ENCODE data around the gene XPNPEP3. TPM values are rescaled to one million over a fixed set of nuclear protein-coding genes. Genes with fewer than 3 reads are reported as not detected.
"Not testable (repeated sequence)": the region's sequence is repeated elsewhere in the genome, so short reads cannot be mapped to it uniquely, and the experiment has no call there.

Gene XPNPEP3
- total RNA-seq, 1 donor, result 15.6 TPM

DNA sequence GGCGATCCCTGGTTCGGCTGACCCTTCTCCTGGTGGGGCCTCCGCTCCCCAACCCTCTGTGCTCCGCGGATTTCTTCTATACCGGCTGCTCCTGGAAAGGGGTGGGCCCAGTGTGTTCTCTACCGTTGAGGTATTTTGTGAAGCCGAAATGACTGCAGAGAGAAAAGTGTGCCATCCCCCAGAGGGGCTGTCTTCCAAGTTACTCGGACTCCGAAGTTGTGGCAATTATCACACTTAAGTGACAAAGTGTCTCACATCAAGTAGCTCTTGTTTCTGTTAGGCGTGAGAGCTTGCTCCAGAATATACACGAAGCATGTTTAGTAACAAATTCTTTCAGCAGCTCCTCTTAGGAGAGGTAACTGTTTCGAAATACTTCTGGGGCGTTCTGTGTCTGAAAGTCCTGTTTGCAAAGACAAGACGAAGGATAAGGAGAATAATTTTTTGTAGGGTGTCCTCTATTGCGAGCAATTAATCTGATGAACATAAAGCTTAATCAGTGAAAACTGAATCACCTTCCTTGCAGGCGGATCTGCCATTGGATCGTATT, 434 bp downstream of the XPNPEP3 start:
- H3K27ac ChIP-seq (ENCODE audit: low read depth, low read length), result peak overlapping the region; percentile 97
- peaks cover 39% of the 10 kb centered on the region for H3K4me1 ChIP-seq (ENCODE audit: insufficient read depth, low read length)
- H4K20me1 ChIP-seq (ENCODE audit: insufficient read depth, low read length), result peaks cover 13% of the 10 kb centered on the region
- peak overlapping the region; percentile 95 for H2AFZ ChIP-seq (ENCODE audit: low read length)
- no peaks in the 10 kb centered on the region for H3K9me3 ChIP-seq (ENCODE audit: low read depth, low read length)
- peak overlapping the region; percentile 98 for H3K4me2 ChIP-seq (ENCODE audit: insufficient read depth, low read length)
- H3K36me3 ChIP-seq (ENCODE audit: insufficient read depth, low read length), result peaks cover 8% of the 10 kb centered on the region
- H3K79me2 ChIP-seq (ENCODE audit: insufficient read depth, low read length), result peaks cover 94% of the 10 kb centered on the region
- H3K27me3 ChIP-seq (ENCODE audit: insufficient read depth, low read length), result no peaks in the 10 kb centered on the region
- H3K4me3 ChIP-seq (ENCODE audit: insufficient read depth, low read length), result peak overlapping the region; percentile 98
- TF ChIP-seq, protein P1, sequence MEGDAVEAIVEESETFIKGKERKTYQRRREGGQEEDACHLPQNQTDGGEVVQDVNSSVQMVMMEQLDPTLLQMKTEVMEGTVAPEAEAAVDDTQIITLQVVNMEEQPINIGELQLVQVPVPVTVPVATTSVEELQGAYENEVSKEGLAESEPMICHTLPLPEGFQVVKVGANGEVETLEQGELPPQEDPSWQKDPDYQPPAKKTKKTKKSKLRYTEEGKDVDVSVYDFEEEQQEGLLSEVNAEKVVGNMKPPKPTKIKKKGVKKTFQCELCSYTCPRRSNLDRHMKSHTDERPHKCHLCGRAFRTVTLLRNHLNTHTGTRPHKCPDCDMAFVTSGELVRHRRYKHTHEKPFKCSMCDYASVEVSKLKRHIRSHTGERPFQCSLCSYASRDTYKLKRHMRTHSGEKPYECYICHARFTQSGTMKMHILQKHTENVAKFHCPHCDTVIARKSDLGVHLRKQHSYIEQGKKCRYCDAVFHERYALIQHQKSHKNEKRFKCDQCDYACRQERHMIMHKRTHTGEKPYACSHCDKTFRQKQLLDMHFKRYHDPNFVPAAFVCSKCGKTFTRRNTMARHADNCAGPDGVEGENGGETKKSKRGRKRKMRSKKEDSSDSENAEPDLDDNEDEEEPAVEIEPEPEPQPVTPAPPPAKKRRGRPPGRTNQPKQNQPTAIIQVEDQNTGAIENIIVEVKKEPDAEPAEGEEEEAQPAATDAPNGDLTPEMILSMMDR (IDR thresholded peaks at IDR 0.05; ENCODE audit: extremely low read depth, low read depth, low read length), result no peak
- no peak for DNase-seq (ENCODE audit: insufficient read length, low spot score, missing footprints)

DNA sequence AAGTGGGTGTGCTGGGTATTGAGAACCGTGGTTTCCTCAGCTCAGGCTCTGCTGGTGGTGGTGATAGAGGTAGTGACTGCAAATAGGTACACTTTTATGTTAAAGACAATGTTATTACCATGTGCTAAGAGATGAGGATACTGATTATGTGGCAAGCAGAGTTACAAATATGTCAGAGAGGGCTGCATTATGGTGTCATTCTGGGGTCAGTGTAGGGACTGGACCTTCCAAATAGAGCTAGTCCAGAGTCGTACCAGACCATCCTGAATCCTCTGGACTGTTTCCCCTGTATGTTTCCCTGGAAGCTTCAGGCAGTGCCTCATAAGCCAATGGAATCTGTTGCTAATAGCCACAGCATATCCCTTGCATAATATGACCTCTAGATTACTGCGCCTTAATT, 5.1 kb downstream of the XPNPEP3 start, which contains the start of gene DNAJB7:
Gene DNAJB7 (minus strand): TSS at position 101 of the 400 bp plus-strand sequence. CDS start 119 bp downstream, outside the sequence.
- Histone ChIP-seq H3K4me2 (ENCODE audit: insufficient read depth, low read length) (no peak within 1 kb of the TSS), H4K20me1 (ENCODE audit: insufficient read depth, low read length) (no peaks in the 10 kb centered on the region), H3K4me1 (ENCODE audit: insufficient read depth, low read length) (peaks cover 14% of the 10 kb centered on the region), H3K27me3 (ENCODE audit: insufficient read depth, low read length) (no peaks in the 10 kb centered on the region), H3K36me3 (ENCODE audit: insufficient read depth, low read length) (peaks cover 14% of the 10 kb centered on the region), H3K27ac (ENCODE audit: low read depth, low read length) (no peak within 1 kb of the TSS), H3K79me2 (ENCODE audit: insufficient read depth, low read length) (peaks cover 97% of the 10 kb centered on the region), H3K4me3 (ENCODE audit: insufficient read depth, low read length) (no peak within 1 kb of the TSS), H3K9me3 (ENCODE audit: low read depth, low read length) (no peaks in the 10 kb centered on the region), H2AFZ (ENCODE audit: low read length) (no peak within 1 kb of the TSS)
- no peak for DNase-seq (ENCODE audit: insufficient read length, low spot score, missing footprints)
- TF ChIP-seq, protein P1 (IDR thresholded peaks at IDR 0.05; ENCODE audit: extremely low read depth, low read depth, low read length), result no peak

DNA sequence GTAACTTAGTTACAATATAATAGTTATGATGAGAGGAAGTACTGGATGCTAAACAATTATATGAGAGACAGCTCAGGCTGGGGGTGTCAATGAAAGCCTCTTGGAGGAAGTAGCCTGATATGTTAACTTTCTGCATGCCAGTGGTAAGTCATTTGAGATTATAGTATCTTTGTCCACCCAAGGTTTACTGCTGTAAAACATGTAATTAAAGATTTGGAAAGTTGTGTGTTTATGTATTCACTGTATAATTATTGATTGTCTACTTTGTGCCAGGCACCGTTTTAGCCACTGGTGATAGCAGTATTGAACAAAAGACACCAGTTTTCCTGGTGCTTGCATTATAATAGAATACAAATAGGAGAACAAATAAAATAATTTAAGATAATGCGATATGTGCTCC, 5.6 kb downstream of the XPNPEP3 start:
- peaks cover 13% of the 10 kb centered on the region for H3K4me1 ChIP-seq (ENCODE audit: insufficient read depth, low read length)
- no peaks in the 10 kb centered on the region for H3K27me3 ChIP-seq (ENCODE audit: insufficient read depth, low read length)
- DNase-seq (ENCODE audit: insufficient read length, low spot score, missing footprints), result no peak
- TF ChIP-seq, protein P1 (IDR thresholded peaks at IDR 0.05; ENCODE audit: extremely low read depth, low read depth, low read length), result no peak
- H3K9me3 ChIP-seq (ENCODE audit: low read depth, low read length), result no peaks in the 10 kb centered on the region
- H3K36me3 ChIP-seq (ENCODE audit: insufficient read depth, low read length), result peaks cover 14% of the 10 kb centered on the region
- no peak overlapping the region for H3K4me2 ChIP-seq (ENCODE audit: insufficient read depth, low read length)
- H4K20me1 ChIP-seq (ENCODE audit: insufficient read depth, low read length), result no peaks in the 10 kb centered on the region
- no peak overlapping the region for H3K4me3 ChIP-seq (ENCODE audit: insufficient read depth, low read length)
- H3K27ac ChIP-seq (ENCODE audit: low read depth, low read length), result no peak overlapping the region
- peaks cover 93% of the 10 kb centered on the region for H3K79me2 ChIP-seq (ENCODE audit: insufficient read depth, low read length)
- H2AFZ ChIP-seq (ENCODE audit: low read length), result no peak overlapping the region

DNA sequence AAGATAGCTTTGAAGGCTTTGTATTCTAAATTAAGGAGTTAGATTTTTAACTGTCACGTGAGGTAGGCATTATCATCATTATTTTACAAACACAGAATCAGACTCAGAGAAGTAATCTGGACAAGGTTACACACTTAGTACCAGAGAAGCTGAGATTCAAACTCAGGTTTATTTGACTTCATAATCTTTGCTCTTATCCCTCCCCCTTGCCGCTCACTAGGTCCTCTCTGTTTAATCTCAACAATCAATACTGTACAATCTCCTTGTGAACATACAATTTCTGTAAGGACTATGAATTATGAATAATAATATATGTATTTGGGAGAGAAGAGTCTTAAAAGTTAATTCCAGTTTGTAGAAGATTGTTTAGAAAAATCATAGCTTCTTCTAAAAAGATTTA, 10.2 kb downstream of the XPNPEP3 start:
- TF ChIP-seq, protein P1 (IDR thresholded peaks at IDR 0.05; ENCODE audit: extremely low read depth, low read depth, low read length), result no peak
- Histone ChIP-seq H3K79me2 (ENCODE audit: insufficient read depth, low read length) (peaks cover 52% of the 10 kb centered on the region), H3K4me1 (ENCODE audit: insufficient read depth, low read length) (no peaks in the 10 kb centered on the region), H3K36me3 (ENCODE audit: insufficient read depth, low read length) (peaks cover 32% of the 10 kb centered on the region), H3K4me3 (ENCODE audit: insufficient read depth, low read length) (no peak overlapping the region), H3K27ac (ENCODE audit: low read depth, low read length) (no peak overlapping the region), H4K20me1 (ENCODE audit: insufficient read depth, low read length) (no peaks in the 10 kb centered on the region), H3K9me3 (ENCODE audit: low read depth, low read length) (no peaks in the 10 kb centered on the region), H3K4me2 (ENCODE audit: insufficient read depth, low read length) (no peak overlapping the region), H3K27me3 (ENCODE audit: insufficient read depth, low read length) (no peaks in the 10 kb centered on the region), H2AFZ (ENCODE audit: low read length) (no peak overlapping the region)
- DNase-seq (ENCODE audit: insufficient read length, low spot score, missing footprints), result no peak

DNA sequence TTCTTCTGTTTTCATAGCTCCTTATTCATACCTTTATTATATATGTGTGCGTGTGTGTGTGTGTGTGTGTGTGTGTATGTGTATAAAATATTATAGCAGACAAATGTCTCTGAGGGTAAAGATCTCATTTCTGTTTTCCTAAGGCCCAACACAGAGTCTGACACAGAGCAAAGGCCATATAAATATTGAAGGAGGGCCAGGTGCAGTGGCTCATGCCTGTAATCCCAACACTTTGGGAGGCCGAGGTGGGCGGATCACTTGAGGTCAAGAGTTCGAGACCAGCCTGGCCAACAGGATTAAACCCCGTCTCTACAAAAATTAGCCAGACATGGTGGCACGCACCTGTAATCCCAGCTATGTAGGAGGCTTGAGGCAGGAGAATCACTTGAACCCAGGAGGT, 11.4 kb downstream of the XPNPEP3 start:
- not testable (repeated sequence) for H4K20me1 ChIP-seq (ENCODE audit: insufficient read depth, low read length); H3K4me1 ChIP-seq (ENCODE audit: insufficient read depth, low read length); H3K27me3 ChIP-seq (ENCODE audit: insufficient read depth, low read length); DNase-seq (ENCODE audit: insufficient read length, low spot score, missing footprints); H3K4me3 ChIP-seq (ENCODE audit: insufficient read depth, low read length); H2AFZ ChIP-seq (ENCODE audit: low read length); H3K4me2 ChIP-seq (ENCODE audit: insufficient read depth, low read length); H3K27ac ChIP-seq (ENCODE audit: low read depth, low read length); H3K9me3 ChIP-seq (ENCODE audit: low read depth, low read length)
- H3K79me2 ChIP-seq (ENCODE audit: insufficient read depth, low read length), result peaks cover 39% of the 10 kb centered on the region
- peaks cover 25% of the 10 kb centered on the region for H3K36me3 ChIP-seq (ENCODE audit: insufficient read depth, low read length)

All from osteoblast (primary cell).